Tibial artery (tissue), 4 donors: ENCODE data around the gene HMCN2.

Experiments
- DNase-seq, 2 donors: peaks; one replicate each; pipeline ENCODE4 v3.0.0-alpha.2; 2019
- H3K27ac ChIP-seq, 2 donors: fragments of 200-600 bp; sonication (generic) in 1 of 2; 1 replicate in 1 of 2; 2 replicates in 1 of 2; pipeline ENCODE4 v1.5.1; 2018 to 2019; ENCODE audit warnings: mild to moderate bottlenecking in 1 of 2
- H3K27me3 ChIP-seq, 2 donors: fragments of 200-600 bp; sonication (generic) in 1 of 2; one replicate each; pipeline versions ENCODE4 v1.5.1 to v1.6.0; 2016 to 2019
- H3K36me3 ChIP-seq, 3 donors: fragments of 200-600 bp; sonication (generic) in 2 of 3; one replicate each; pipeline ENCODE4 v1.5.1; 2016 to 2019; ENCODE audit warnings: mild to moderate bottlenecking in 2 of 3
- H3K4me1 ChIP-seq, 4 donors: fragments of 200-600 bp; sonication (generic) in 2 of 4; 1 replicate in 3 of 4; 2 replicates in 1 of 4; pipeline ENCODE4 v1.5.1; 2016 to 2019
- H3K4me3 ChIP-seq, 2 donors: fragments of 200-600 bp; sonication (generic) in 1 of 2; 1 replicate in 1 of 2; 2 replicates in 1 of 2; pipeline ENCODE4 v1.5.1; 2018 to 2019; ENCODE audit warnings: mild to moderate bottlenecking in 2 of 2
- H3K9me3 ChIP-seq, 3 donors: fragments of 200-600 bp; sonication (generic) in 1 of 3; one replicate each; pipeline ENCODE4 v1.5.1; 2016 to 2019
- CTCF ChIP-seq, 2 experiments: fragments of 200-600 bp in 1 of 2; fragments of 450-650 bp in 1 of 2; IDR thresholded peaks; one replicate each; pipeline ENCODE4 v1.5.1; 2017 to 2019; ENCODE audit warnings: antibody characterized with exemption in 2 of 2, mild to moderate bottlenecking in 1 of 2, moderate library complexity in 1 of 2
- intact Hi-C: fragments of 100-400 bp; cut with DNase I; formaldehyde crosslinking; loops from one replicate; pipeline ENCODE4 v1.15.0; 2023; ENCODE audit warnings: low total_unique reads

Gene HMCN2

GRCh38 chr9:130424595-130425454 is 159.3 kb downstream of the HMCN2 start:
- intact Hi-C loops = no loop called here
- H3K36me3 ChIP-seq = no peaks in the 10 kb centered on the region
- DNase-seq = peak in 1 of 2 donors; percentile 53
- H3K9me3 ChIP-seq = no peaks in the 10 kb centered on the region
- peaks cover 0 to 40% of the 10 kb centered on the region in 2 donors for H3K27me3 ChIP-seq
- H3K27ac ChIP-seq = no peak overlapping the region
- TF ChIP-seq CTCF (IDR thresholded peaks at IDR 0.05) = no peak
- no peak overlapping the region for H3K4me3 ChIP-seq
- peaks cover 0 to 9% (median 2%) of the 10 kb centered on the region in 4 donors for H3K4me1 ChIP-seq

GRCh38 chr9:130425741-130426466 is 160.3 kb downstream of the HMCN2 start:
- intact Hi-C loops = no loop called here
- no peak for TF ChIP-seq CTCF (IDR thresholded peaks at IDR 0.05)
- Histone ChIP-seq H3K4me3 (no peak overlapping the region), H3K4me1 (peaks cover 0 to 9% (median 2%) of the 10 kb centered on the region in 4 donors), H3K27ac (no peak overlapping the region), H3K9me3 (no peaks in the 10 kb centered on the region), H3K36me3 (no peaks in the 10 kb centered on the region), H3K27me3 (peaks cover 0 to 46% of the 10 kb centered on the region in 2 donors)
- no peak for DNase-seq

- DNase-seq = no peak
- no peak overlapping the region for H3K4me3 ChIP-seq
- no peak overlapping the region for H3K27ac ChIP-seq
- H3K27me3 ChIP-seq = peaks cover 0 to 51% of the 10 kb centered on the region in 2 donors
- no peaks in the 10 kb centered on the region for H3K36me3 ChIP-seq
- H3K9me3 ChIP-seq = no peaks in the 10 kb centered on the region
- no peak for TF ChIP-seq CTCF (IDR thresholded peaks at IDR 0.05)
- intact Hi-C loops = no loop called here
- peaks cover 0 to 9% (median 2%) of the 10 kb centered on the region in 4 donors for H3K4me1 ChIP-seq
These were observed 160.9 kb downstream of the HMCN2 start for GRCh38 chr9:130426467-130426773.

GRCh38 chr9:130426883-130427282 is 161.3 kb downstream of the HMCN2 start:
- peak; percentile 50 to 83 for DNase-seq
- Histone ChIP-seq H3K4me1 (peaks cover 0 to 9% (median 2%) of the 10 kb centered on the region in 4 donors), H3K36me3 (no peaks in the 10 kb centered on the region), H3K27me3 (peaks cover 0 to 53% of the 10 kb centered on the region in 2 donors), H3K9me3 (no peaks in the 10 kb centered on the region), H3K4me3 (no peak overlapping the region), H3K27ac (no peak overlapping the region)
- intact Hi-C loops = no loop called here
- no peak for TF ChIP-seq CTCF (IDR thresholded peaks at IDR 0.05)

- H3K27ac ChIP-seq = no peak overlapping the region
- no peak for TF ChIP-seq CTCF (IDR thresholded peaks at IDR 0.05)
- intact Hi-C loops = no loop called here
- no peaks in the 10 kb centered on the region for H3K36me3 ChIP-seq
- no peak overlapping the region for H3K4me3 ChIP-seq
- H3K9me3 ChIP-seq = no peaks in the 10 kb centered on the region
- H3K4me1 ChIP-seq = peaks cover 0 to 9% (median 2%) of the 10 kb centered on the region in 4 donors
- H3K27me3 ChIP-seq = peaks cover 0 to 53% of the 10 kb centered on the region in 2 donors
- DNase-seq = no peak
These were observed 161.8 kb downstream of the HMCN2 start for GRCh38 chr9:130427326-130427725.
